Suppressor macrophage treated with lipopolysaccharide for 4 hours (primary cell): Measurements from ENCODE around the gene SCYL3.
"Not testable (repeated sequence)": the region's sequence is repeated elsewhere in the genome, so short reads cannot be mapped to it uniquely, and the experiment has no call there.

Source experiments
- DNase-seq: peaks from one replicate; pipeline ENCODE4 v3.0.0-alpha.2; 2020

The SCYL3 gene

GRCh38 chr1:169893645-169894423, at the start of gene SCYL3:
Gene SCYL3 (minus strand): TSS chr1:169893896. CDS start chr1:169888840, 5,056 bp downstream.
- peak; percentile 97 for DNase-seq

- DNase-seq, result peak; percentile 29
Measured at GRCh38 chr1:169941982-169942830, 48.5 kb upstream of the SCYL3 start.

- DNase-seq, result no peak
Measured at GRCh38 chr1:169933984-169934725, 40.5 kb upstream of the SCYL3 start.

- DNase-seq, result no peak
Measured at GRCh38 chr1:169931795-169932231, 38.1 kb upstream of the SCYL3 start.

GRCh38 chr1:169929210-169929526, 35.5 kb upstream of the SCYL3 start:
- no peak for DNase-seq

- peak; percentile 55 for DNase-seq
Measured at GRCh38 chr1:169928438-169929209, 34.9 kb upstream of the SCYL3 start.

- DNase-seq, result no peak
Measured at GRCh38 chr1:169925505-169926482, 32.1 kb upstream of the SCYL3 start.

GRCh38 chr1:169924829-169925228, 31.1 kb upstream of the SCYL3 start:
- no peak for DNase-seq

GRCh38 chr1:169924063-169924462, 30.4 kb upstream of the SCYL3 start:
- no peak for DNase-seq

- DNase-seq, result no peak
Measured at GRCh38 chr1:169921080-169921479, 27.4 kb upstream of the SCYL3 start.

- DNase-seq, result no peak
Measured at GRCh38 chr1:169918927-169919326, 25.2 kb upstream of the SCYL3 start.

- DNase-seq, result not testable (repeated sequence)
Measured at GRCh38 chr1:169918220-169918619, 24.5 kb upstream of the SCYL3 start.

GRCh38 chr1:169915150-169915549, 21.5 kb upstream of the SCYL3 start:
- no peak for DNase-seq

GRCh38 chr1:169914531-169914930, 20.8 kb upstream of the SCYL3 start:
- DNase-seq, result no peak

- no peak for DNase-seq
Measured at GRCh38 chr1:169909499-169909898, 15.8 kb upstream of the SCYL3 start.

GRCh38 chr1:169906938-169907337, 13.2 kb upstream of the SCYL3 start:
- peak; percentile 54 for DNase-seq

- DNase-seq, result no peak
Measured at GRCh38 chr1:169904834-169905233, 11.1 kb upstream of the SCYL3 start.

GRCh38 chr1:169902751-169903150, 9.1 kb upstream of the SCYL3 start:
- DNase-seq, result no peak

- no peak for DNase-seq
Measured at GRCh38 chr1:169901115-169901514, 7.4 kb upstream of the SCYL3 start.

- no peak for DNase-seq
Measured at GRCh38 chr1:169900571-169900970, 6.9 kb upstream of the SCYL3 start.

GRCh38 chr1:169899519-169900217, 6.0 kb upstream of the SCYL3 start:
- DNase-seq, result no peak
